ENCODE results near the gene SOS2.

The SOS2 gene

DNA sequence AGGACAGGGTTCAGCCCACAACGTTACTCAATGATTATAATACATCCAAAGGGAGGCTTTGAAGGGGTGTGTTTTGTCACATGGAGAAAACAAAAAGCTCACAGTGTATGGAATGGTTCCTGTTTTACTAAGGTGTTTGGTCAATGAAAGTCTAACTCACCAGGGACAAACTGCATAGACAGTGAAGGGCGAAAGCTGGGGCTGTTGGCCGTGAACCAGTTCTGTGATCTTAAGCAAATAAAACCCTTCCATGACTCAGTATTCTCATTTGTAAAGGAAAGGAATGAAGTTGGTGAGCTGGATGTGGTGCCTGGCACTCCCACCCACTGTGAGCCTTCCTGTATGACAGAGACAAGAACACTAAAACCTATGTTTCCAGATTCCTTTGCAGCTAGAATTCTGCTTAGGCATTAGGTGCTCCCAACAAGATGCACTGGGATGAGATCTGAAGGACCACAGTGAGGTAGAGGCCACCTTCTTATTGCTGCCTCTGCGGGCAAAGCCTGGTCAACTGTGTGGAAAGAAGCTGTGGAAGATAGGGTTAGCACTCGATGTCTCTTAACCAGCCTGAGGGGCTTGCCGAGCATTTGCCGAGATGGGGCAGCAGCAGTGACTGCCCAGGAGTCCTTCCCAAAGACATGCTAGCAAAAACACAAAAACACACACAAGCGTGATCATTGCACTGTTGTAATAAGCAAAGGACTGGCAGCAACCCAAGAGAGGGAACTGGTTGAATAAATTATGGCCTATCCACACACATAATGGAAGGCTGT is 163.5 kb downstream of the SOS2 start:
- Histone ChIP-seq H3K4me1 (ENCODE audit: insufficient read depth, low read length) (no peaks in the 10 kb centered on the region), H3K36me3 (ENCODE audit: insufficient read depth, low read length) (no peaks in the 10 kb centered on the region), H3K9me3 (ENCODE audit: low read length) (peaks cover 2% of the 10 kb centered on the region), H3K4me3 (ENCODE audit: low read length) (no peak overlapping the region), H2AFZ (ENCODE audit: low read depth, low read length) (no peak overlapping the region), H3K27me3 (ENCODE audit: insufficient read depth, low read length) (no peaks in the 10 kb centered on the region)

All from neuron (in vitro differentiated cells).